Measurements from ENCODE around the gene CDH4. TPM values are rescaled to one million over a fixed set of nuclear protein-coding genes. Genes with fewer than 3 reads are reported as not detected.

CDH4 gene
- total and polyA plus RNA-seq, 2 donors (not counting 1 experiment from before 2014, with no cell fraction given) = not detected

GRCh38 chr20:61968036-61968810 is 716.2 kb downstream of the CDH4 start:
- Histone ChIP-seq H4K20me1 (ENCODE audit: control insufficient read depth, insufficient read depth, low read length, poor library complexity, severe bottlenecking) (no peaks in the 10 kb centered on the region), H3K4me2 (replicated peaks; ENCODE audit: low read depth, low read length, poor library complexity, severe bottlenecking) (no peak overlapping the region), H3K9ac (ENCODE audit: low read length) (no peak overlapping the region), H3K36me3 (replicated peaks in 1 of 2; ENCODE audit: control extremely low read depth in 1 of 2, control insufficient read depth in 1 of 2, extremely low read depth in 1 of 2, insufficient read depth in 2 of 2, low read length in 1 of 2) (peaks cover 0 to 9% of the 10 kb centered on the region in 2 experiments), H3K79me2 (ENCODE audit: control insufficient read depth, insufficient read depth, low read length) (no peaks in the 10 kb centered on the region), H3K4me1 (ENCODE audit: control insufficient read depth in 2 of 2, insufficient read depth in 2 of 2, low read length in 2 of 2) (no peaks in the 10 kb centered on the region), H3K9me3 (ENCODE audit: control extremely low read depth in 1 of 3, control insufficient read depth in 2 of 3, insufficient read depth in 1 of 3, low read length in 2 of 3) (no peaks in the 10 kb centered on the region), H3K27ac (ENCODE audit: low read length in 2 of 2) (no peak overlapping the region), H3K27me3 (replicated peaks in 1 of 4; ENCODE audit: control extremely low read depth in 1 of 4, control insufficient read depth in 3 of 4, insufficient read depth in 4 of 4, low read length in 3 of 4) (peaks cover 0 to 13% (median 2%) of the 10 kb centered on the region in 4 experiments), H3K4me3 (ENCODE audit: control extremely low read depth in 1 of 5, extremely low read depth in 1 of 5, insufficient read depth in 1 of 5, low read depth in 2 of 5, low read length in 4 of 5) (no peak overlapping the region), H2AFZ (ENCODE audit: insufficient read depth, low read depth, low read length, poor library complexity, severe bottlenecking) (no peak overlapping the region)
- CTCF ChIA-PET = no interaction called here
- Mint-ChIP-seq H3K9me3 (ENCODE audit: insufficient read depth) (no peaks in the 10 kb centered on the region), H3K27ac (no peak overlapping the region), H3K27me3 (peaks cover 4% of the 10 kb centered on the region), H3K4me3 (no peak overlapping the region), H3K4me1 (no peaks in the 10 kb centered on the region)
- POLR2A ChIA-PET = no interaction called here
- DNase-seq (no peak), ATAC-seq (ENCODE audit: low read depth) (no peak)
- no peak for TF ChIP-seq EZH2 (IDR thresholded peaks at IDR 0.05; ENCODE audit: borderline replicate concordance, insufficient read depth, low read depth, low read length, poor library complexity, severe bottlenecking)
- no peak for TF ChIP-seq CTCF (IDR thresholded peaks at IDR 0.05)
- WGBS (ENCODE audit: insufficient coverage) = 97% methylated on average over 20 of the region's 22 CpGs
- intact Hi-C loops (cut with micrococcal nuclease) = no loop called here

GRCh38 chr20:61968932-61969331 is 716.9 kb downstream of the CDH4 start:
- Mint-ChIP-seq H3K27me3 (peaks cover 4% of the 10 kb centered on the region), H3K9me3 (ENCODE audit: insufficient read depth) (no peaks in the 10 kb centered on the region), H3K4me1 (no peaks in the 10 kb centered on the region), H3K4me3 (no peak overlapping the region), H3K27ac (no peak overlapping the region)
- Histone ChIP-seq H3K4me1 (ENCODE audit: control insufficient read depth in 2 of 2, insufficient read depth in 2 of 2, low read length in 2 of 2) (no peaks in the 10 kb centered on the region), H3K9me3 (ENCODE audit: control extremely low read depth in 1 of 3, control insufficient read depth in 2 of 3, insufficient read depth in 1 of 3, low read length in 2 of 3) (no peaks in the 10 kb centered on the region), H2AFZ (ENCODE audit: insufficient read depth, low read depth, low read length, poor library complexity, severe bottlenecking) (no peak overlapping the region), H3K27ac (ENCODE audit: low read length in 2 of 2) (no peak overlapping the region), H3K27me3 (replicated peaks in 1 of 4; ENCODE audit: control extremely low read depth in 1 of 4, control insufficient read depth in 3 of 4, insufficient read depth in 4 of 4, low read length in 3 of 4) (peaks cover 0 to 13% (median 2%) of the 10 kb centered on the region in 4 experiments), H3K79me2 (ENCODE audit: control insufficient read depth, insufficient read depth, low read length) (no peaks in the 10 kb centered on the region), H3K4me3 (ENCODE audit: control extremely low read depth in 1 of 5, extremely low read depth in 1 of 5, insufficient read depth in 1 of 5, low read depth in 2 of 5, low read length in 4 of 5) (no peak overlapping the region), H3K4me2 (replicated peaks; ENCODE audit: low read depth, low read length, poor library complexity, severe bottlenecking) (no peak overlapping the region), H3K9ac (ENCODE audit: low read length) (no peak overlapping the region), H4K20me1 (ENCODE audit: control insufficient read depth, insufficient read depth, low read length, poor library complexity, severe bottlenecking) (no peaks in the 10 kb centered on the region), H3K36me3 (replicated peaks in 1 of 2; ENCODE audit: control extremely low read depth in 1 of 2, control insufficient read depth in 1 of 2, extremely low read depth in 1 of 2, insufficient read depth in 2 of 2, low read length in 1 of 2) (peaks cover 1 to 16% of the 10 kb centered on the region in 2 experiments)
- ChIA-PET CTCF (no interaction called here), POLR2A (no interaction called here)
- ATAC-seq (ENCODE audit: low read depth) (no peak), DNase-seq (no peak)
- intact Hi-C loops (cut with micrococcal nuclease) = no loop called here
- WGBS (ENCODE audit: insufficient coverage) = 90% methylated on average over 11 of the region's 11 CpGs
- no peak for TF ChIP-seq EZH2 (IDR thresholded peaks at IDR 0.05; ENCODE audit: borderline replicate concordance, insufficient read depth, low read depth, low read length, poor library complexity, severe bottlenecking)
- TF ChIP-seq CTCF (IDR thresholded peaks at IDR 0.05) = no peak

All from B cell (primary cell).